Activated naive CD4-positive, alpha-beta T cell treated with anti-CD3 and anti-CD28 coated beads, Interleukin-2, amount 10 ng/mL, durations not matched to agents 7 days and 5 days (primary cell): ENCODE data around the gene RFWD3.

Experiments
- CTCF ChIA-PET: fragments of 350-600 bp; sonication (Branson Sonifier 250); formaldehyde crosslinking; loops from one replicate; lab custom pipeline; 2021; ENCODE audit warnings: antibody characterized with exemption; lab: Charles Lee
- DNase-seq: peaks from one replicate; pipeline ENCODE4 v3.0.0-alpha.2; 2020
- H3K27ac Mint-ChIP-seq: one replicate; pipeline ENCODE4 v1.8.0; 2021; ENCODE audit warnings: mild to moderate bottlenecking, moderate library complexity, mixed read lengths
- H3K27me3 Mint-ChIP-seq: one replicate; pipeline ENCODE4 v1.8.0; 2021; ENCODE audit warnings: mild to moderate bottlenecking, mixed read lengths
- H3K36me3 Mint-ChIP-seq: one replicate; pipeline ENCODE4 v1.8.0; 2021; ENCODE audit warnings: mixed read lengths
- H3K4me1 Mint-ChIP-seq: one replicate; pipeline ENCODE4 v1.8.0; 2021; ENCODE audit warnings: mixed read lengths
- H3K4me3 Mint-ChIP-seq: one replicate; pipeline ENCODE4 v1.8.0; 2021; ENCODE audit warnings: mild to moderate bottlenecking, moderate library complexity, mixed read lengths
- H3K9me3 Mint-ChIP-seq: one replicate; pipeline ENCODE4 v1.8.0; 2021; ENCODE audit warnings: mixed read lengths

RFWD3 gene

GRCh38 chr16:74666425-74667254, at the start of gene RFWD3:
TSS of gene RFWD3 (minus strand) at chr16:74666877. CDS start at chr16:74661449, 5,428 bp downstream.
- H3K9me3 Mint-ChIP-seq = peaks cover 4% of the 10 kb centered on the region
- peak within 1 kb of the TSS; percentile 87 for H3K4me3 Mint-ChIP-seq
- DNase-seq = peak; percentile 98
- peak within 1 kb of the TSS; percentile 95 for H3K27ac Mint-ChIP-seq
- H3K4me1 Mint-ChIP-seq = peaks cover 50% of the 10 kb centered on the region
- no peaks in the 10 kb centered on the region for H3K27me3 Mint-ChIP-seq
- peaks cover 48% of the 10 kb centered on the region for H3K36me3 Mint-ChIP-seq
- CTCF ChIA-PET = interaction anchor here (2.2 kb wide), 1 partner anchor 34 kb away, joined by 7 read pairs; the partner anchor contains the start of gene MLKL

GRCh38 chr16:74716355-74716754, 49.7 kb upstream of the RFWD3 start:
- no peaks in the 10 kb centered on the region for H3K9me3 Mint-ChIP-seq
- H3K36me3 Mint-ChIP-seq = no peaks in the 10 kb centered on the region
- no peak overlapping the region for H3K27ac Mint-ChIP-seq
- no peaks in the 10 kb centered on the region for H3K4me1 Mint-ChIP-seq
- DNase-seq = no peak
- H3K4me3 Mint-ChIP-seq = no peak overlapping the region
- CTCF ChIA-PET = interaction anchor here (1.3 to 2.2 kb wide), 2 partner anchors 146 to 517 kb away, joined by 3 to 5 read pairs; no protein-coding TSS in a partner anchor
- peaks cover 10% of the 10 kb centered on the region for H3K27me3 Mint-ChIP-seq

GRCh38 chr16:74713876-74714275, 47.2 kb upstream of the RFWD3 start:
- DNase-seq = no peak
- Mint-ChIP-seq H3K27me3 (peaks cover 4% of the 10 kb centered on the region), H3K4me1 (peaks cover 2% of the 10 kb centered on the region), H3K27ac (no peak overlapping the region), H3K36me3 (no peaks in the 10 kb centered on the region), H3K4me3 (no peak overlapping the region), H3K9me3 (no peaks in the 10 kb centered on the region)
- CTCF ChIA-PET = interaction anchor here (1.2 to 3.1 kb wide), 2 partner anchors 13 to 397 kb away, joined by 3 to 15 read pairs; no protein-coding TSS in a partner anchor

GRCh38 chr16:74713325-74713724, 46.6 kb upstream of the RFWD3 start:
- DNase-seq = no peak
- no peaks in the 10 kb centered on the region for H3K36me3 Mint-ChIP-seq
- no peak overlapping the region for H3K4me3 Mint-ChIP-seq
- H3K27ac Mint-ChIP-seq = no peak overlapping the region
- H3K27me3 Mint-ChIP-seq = peaks cover 8% of the 10 kb centered on the region
- no peaks in the 10 kb centered on the region for H3K9me3 Mint-ChIP-seq
- H3K4me1 Mint-ChIP-seq = peaks cover 2% of the 10 kb centered on the region
- CTCF ChIA-PET = interaction anchor here (1.2 to 5.8 kb wide), 3 partner anchors 13 to 398 kb away, joined by 3 to 54 read pairs (median 15); no protein-coding TSS in a partner anchor

- Mint-ChIP-seq H3K27me3 (peaks cover 12% of the 10 kb centered on the region), H3K4me3 (no peak overlapping the region), H3K9me3 (no peaks in the 10 kb centered on the region), H3K27ac (no peak overlapping the region), H3K4me1 (peaks cover 2% of the 10 kb centered on the region), H3K36me3 (no peaks in the 10 kb centered on the region)
- CTCF ChIA-PET = interaction anchor here (1.0 to 5.8 kb wide), 9 partner anchors 8 to 399 kb away, joined by 3 to 54 read pairs (median 4); partner anchors contain the start of gene MLKL
- no peak for DNase-seq
Measured at GRCh38 chr16:74711938-74712337, 45.3 kb upstream of the RFWD3 start.

GRCh38 chr16:74710401-74710800, 43.7 kb upstream of the RFWD3 start:
- Mint-ChIP-seq H3K27ac (no peak overlapping the region), H3K4me3 (no peak overlapping the region), H3K9me3 (no peaks in the 10 kb centered on the region), H3K4me1 (peaks cover 5% of the 10 kb centered on the region), H3K27me3 (peaks cover 11% of the 10 kb centered on the region), H3K36me3 (no peaks in the 10 kb centered on the region)
- CTCF ChIA-PET = interaction anchor here (0.6 to 5.8 kb wide), 13 partner anchors 9 to 524 kb away, joined by 3 to 54 read pairs (median 5); partner anchors contain the start of gene MLKL
- no peak for DNase-seq

- DNase-seq = peak; percentile 83
- H3K36me3 Mint-ChIP-seq = no peaks in the 10 kb centered on the region
- no peak overlapping the region for H3K4me3 Mint-ChIP-seq
- H3K27me3 Mint-ChIP-seq = peaks cover 11% of the 10 kb centered on the region
- peaks cover 10% of the 10 kb centered on the region for H3K4me1 Mint-ChIP-seq
- H3K9me3 Mint-ChIP-seq = no peaks in the 10 kb centered on the region
- peak overlapping the region; percentile 8 for H3K27ac Mint-ChIP-seq
- CTCF ChIA-PET = interaction anchor here (0.6 to 5.8 kb wide), 12 partner anchors 9 to 525 kb away, joined by 3 to 54 read pairs (median 5); partner anchors contain the start of gene MLKL
Measured at GRCh38 chr16:74709441-74709877, 42.8 kb upstream of the RFWD3 start.

GRCh38 chr16:74700438-74701225, 34.0 kb upstream of the RFWD3 start, which contains the start of gene MLKL:
TSS of gene MLKL (minus strand) at chr16:74700862. CDS start at chr16:74695757, 5,105 bp downstream.
- Mint-ChIP-seq H3K4me3 (peak within 1 kb of the TSS; percentile 92), H3K27me3 (no peaks in the 10 kb centered on the region), H3K9me3 (no peaks in the 10 kb centered on the region), H3K36me3 (peaks cover 15% of the 10 kb centered on the region), H3K4me1 (peaks cover 69% of the 10 kb centered on the region), H3K27ac (peak within 1 kb of the TSS; percentile 94)
- peak; percentile 68 for DNase-seq
- CTCF ChIA-PET = interaction anchor here (0.6 to 2.3 kb wide), 4 partner anchors 10 to 390 kb away, joined by 3 to 19 read pairs (median 5); partner anchors contain the start of gene RFWD3

- H3K27me3 Mint-ChIP-seq = no peaks in the 10 kb centered on the region
- peak; percentile 56 for DNase-seq
- peaks cover 65% of the 10 kb centered on the region for H3K4me1 Mint-ChIP-seq
- CTCF ChIA-PET = interaction anchor here (0.6 to 2.3 kb wide), 4 partner anchors 11 to 391 kb away, joined by 3 to 19 read pairs (median 5); partner anchors contain the start of gene RFWD3
- peak overlapping the region; percentile 94 for H3K27ac Mint-ChIP-seq
- no peaks in the 10 kb centered on the region for H3K9me3 Mint-ChIP-seq
- peaks cover 21% of the 10 kb centered on the region for H3K36me3 Mint-ChIP-seq
- peak overlapping the region; percentile 92 for H3K4me3 Mint-ChIP-seq
Measured at GRCh38 chr16:74700116-74700437, 33.4 kb upstream of the RFWD3 start.

GRCh38 chr16:74699666-74700065, 33.0 kb upstream of the RFWD3 start:
- Mint-ChIP-seq H3K27ac (peak overlapping the region; percentile 82), H3K4me1 (peaks cover 62% of the 10 kb centered on the region), H3K27me3 (no peaks in the 10 kb centered on the region), H3K36me3 (peaks cover 21% of the 10 kb centered on the region), H3K4me3 (peak overlapping the region; percentile 92), H3K9me3 (no peaks in the 10 kb centered on the region)
- CTCF ChIA-PET = interaction anchor here (2.3 kb wide), 1 partner anchor 11 kb away, joined by 19 read pairs; no protein-coding TSS in a partner anchor
- no peak for DNase-seq

GRCh38 chr16:74698222-74698621, 31.5 kb upstream of the RFWD3 start:
- H3K4me3 Mint-ChIP-seq = peak overlapping the region; percentile 92
- no peak for DNase-seq
- peaks cover 28% of the 10 kb centered on the region for H3K36me3 Mint-ChIP-seq
- CTCF ChIA-PET = interaction anchor here (0.6 to 2.1 kb wide), 4 partner anchors 10 to 234 kb away, joined by 3 to 7 read pairs (median 4); no protein-coding TSS in a partner anchor
- H3K27ac Mint-ChIP-seq = peak overlapping the region; percentile 81
- H3K27me3 Mint-ChIP-seq = no peaks in the 10 kb centered on the region
- no peaks in the 10 kb centered on the region for H3K9me3 Mint-ChIP-seq
- H3K4me1 Mint-ChIP-seq = peaks cover 58% of the 10 kb centered on the region

- Mint-ChIP-seq H3K4me3 (peak overlapping the region; percentile 68), H3K4me1 (peaks cover 43% of the 10 kb centered on the region), H3K36me3 (peaks cover 47% of the 10 kb centered on the region), H3K27ac (peak overlapping the region; percentile 75), H3K9me3 (no peaks in the 10 kb centered on the region), H3K27me3 (no peaks in the 10 kb centered on the region)
- CTCF ChIA-PET = no interaction called here
- peak; percentile 79 for DNase-seq
Measured at GRCh38 chr16:74695450-74696422, 29.1 kb upstream of the RFWD3 start.
